Fibroblast of skin of scalp (primary cell): ENCODE results near the gene KIF1A.
"Not testable (repeated sequence)": the region's sequence is repeated elsewhere in the genome, so short reads cannot be mapped to it uniquely, and the experiment has no call there.

Experiments
- DNase-seq: peaks from one replicate; pipeline ENCODE4 v3.0.0-alpha.2; 2013

Gene KIF1A

DNA sequence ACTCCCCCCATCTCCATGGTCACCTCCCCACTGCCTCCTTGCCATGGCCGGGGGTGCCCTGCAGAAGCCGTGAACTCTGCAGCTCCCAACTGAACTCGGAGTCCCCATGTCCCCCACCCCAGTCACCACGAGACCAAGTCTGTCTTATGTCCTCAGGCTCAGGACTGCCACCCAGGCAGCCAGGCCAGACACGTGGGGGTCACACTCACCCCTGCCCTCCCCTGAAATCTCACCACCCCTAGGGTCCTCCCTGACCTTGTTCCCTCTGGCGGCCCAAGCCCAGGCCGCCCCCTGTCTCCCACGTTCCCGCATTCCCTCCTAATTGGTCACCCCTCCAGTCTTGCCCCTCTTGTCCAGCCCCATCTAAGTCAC is 117.4 kb downstream of the KIF1A start:
- no peak for DNase-seq

GRCh38 chr2:240701736-240702639 is 118.0 kb downstream of the KIF1A start:
- DNase-seq, result no peak

- DNase-seq, result no peak
Observed at GRCh38 chr2:240701091-240701735, 118.8 kb downstream of the KIF1A start.

- not testable (repeated sequence) for DNase-seq
Observed at GRCh38 chr2:240700616-240701015, 119.4 kb downstream of the KIF1A start.

GRCh38 chr2:240699835-240700234 is 120.2 kb downstream of the KIF1A start:
- DNase-seq, result not testable (repeated sequence)

DNA sequence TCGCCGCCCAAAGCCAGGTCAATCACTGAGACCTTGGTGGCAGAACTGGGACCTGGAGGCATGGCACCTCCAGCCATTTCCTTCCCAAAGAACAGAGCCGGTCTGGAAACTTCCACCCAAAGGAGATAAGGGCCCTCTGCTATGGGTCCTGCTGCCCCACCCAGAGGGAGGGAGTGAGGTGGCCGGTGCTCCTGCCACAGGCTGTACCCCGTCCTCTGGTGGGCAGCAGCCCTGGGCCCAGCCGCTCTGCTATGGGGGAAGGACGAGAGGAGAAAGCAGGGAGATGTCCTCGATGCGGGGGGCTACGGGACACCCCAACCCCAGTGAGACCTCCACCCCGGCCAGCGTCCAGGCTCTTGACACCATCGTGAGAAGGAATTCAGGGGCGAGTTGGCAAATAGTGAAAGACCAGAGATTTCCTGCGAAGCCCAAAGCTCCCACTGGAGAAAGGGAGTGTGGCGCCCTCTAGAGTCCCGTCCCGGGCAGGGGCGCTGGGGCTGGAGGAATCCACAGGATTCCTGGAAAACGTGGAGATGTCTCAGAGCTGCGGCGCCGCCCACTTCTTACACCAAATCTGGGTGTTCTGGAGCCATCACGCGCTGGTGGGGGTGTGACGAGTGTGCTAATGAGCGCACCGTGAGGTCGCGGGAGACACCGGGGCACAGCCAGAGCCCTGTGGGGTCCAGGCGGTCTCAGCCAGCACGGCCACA is 121.0 kb downstream of the KIF1A start:
- DNase-seq, result not testable (repeated sequence)

- not testable (repeated sequence) for DNase-seq
Observed at GRCh38 chr2:240696469-240696868, 123.5 kb downstream of the KIF1A start.

DNA sequence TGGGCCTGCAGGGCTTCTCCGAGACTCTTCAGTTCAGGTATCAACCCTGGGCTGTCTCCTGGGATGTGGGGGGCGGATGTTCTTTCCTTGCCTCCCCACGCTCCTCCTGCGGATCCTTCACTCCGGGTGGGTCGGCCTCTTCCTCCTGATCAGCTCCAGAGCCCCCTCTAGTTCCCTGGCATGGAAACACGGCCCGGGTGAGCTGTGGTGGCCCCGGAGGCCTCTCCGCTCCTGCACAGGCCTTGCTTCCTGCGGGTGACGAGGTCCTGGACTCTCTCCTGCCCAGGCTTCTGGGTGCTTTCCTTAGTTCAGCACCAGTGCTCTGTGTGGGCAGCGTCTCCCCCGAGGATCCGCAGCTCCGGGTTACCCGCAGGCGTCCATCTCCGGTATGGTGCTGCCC is 124.4 kb downstream of the KIF1A start:
- DNase-seq, result not testable (repeated sequence)

DNA sequence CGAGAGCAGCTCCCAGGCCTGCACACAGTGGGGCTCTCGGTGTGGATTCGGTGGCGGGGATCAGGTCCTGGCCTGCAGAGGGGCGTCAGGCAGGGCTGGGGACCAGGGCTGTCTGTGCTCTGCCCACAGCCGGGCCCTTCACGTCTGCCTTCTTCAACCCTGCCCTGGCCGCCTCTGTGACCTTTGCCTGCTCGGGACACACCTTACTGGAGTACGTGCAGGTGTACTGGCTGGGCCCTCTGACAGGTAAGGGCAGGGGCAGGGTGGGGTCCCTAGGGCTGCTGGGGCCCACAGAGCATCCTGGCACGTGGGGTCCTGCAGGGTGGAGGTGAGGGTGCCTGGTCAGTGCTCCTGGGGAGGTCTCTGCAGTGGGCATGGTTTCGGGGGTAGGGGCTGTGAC is 125.7 kb downstream of the KIF1A start:
- not testable (repeated sequence) for DNase-seq

GRCh38 chr2:240692583-240693561 is 127.1 kb downstream of the KIF1A start:
- not testable (repeated sequence) for DNase-seq

DNA sequence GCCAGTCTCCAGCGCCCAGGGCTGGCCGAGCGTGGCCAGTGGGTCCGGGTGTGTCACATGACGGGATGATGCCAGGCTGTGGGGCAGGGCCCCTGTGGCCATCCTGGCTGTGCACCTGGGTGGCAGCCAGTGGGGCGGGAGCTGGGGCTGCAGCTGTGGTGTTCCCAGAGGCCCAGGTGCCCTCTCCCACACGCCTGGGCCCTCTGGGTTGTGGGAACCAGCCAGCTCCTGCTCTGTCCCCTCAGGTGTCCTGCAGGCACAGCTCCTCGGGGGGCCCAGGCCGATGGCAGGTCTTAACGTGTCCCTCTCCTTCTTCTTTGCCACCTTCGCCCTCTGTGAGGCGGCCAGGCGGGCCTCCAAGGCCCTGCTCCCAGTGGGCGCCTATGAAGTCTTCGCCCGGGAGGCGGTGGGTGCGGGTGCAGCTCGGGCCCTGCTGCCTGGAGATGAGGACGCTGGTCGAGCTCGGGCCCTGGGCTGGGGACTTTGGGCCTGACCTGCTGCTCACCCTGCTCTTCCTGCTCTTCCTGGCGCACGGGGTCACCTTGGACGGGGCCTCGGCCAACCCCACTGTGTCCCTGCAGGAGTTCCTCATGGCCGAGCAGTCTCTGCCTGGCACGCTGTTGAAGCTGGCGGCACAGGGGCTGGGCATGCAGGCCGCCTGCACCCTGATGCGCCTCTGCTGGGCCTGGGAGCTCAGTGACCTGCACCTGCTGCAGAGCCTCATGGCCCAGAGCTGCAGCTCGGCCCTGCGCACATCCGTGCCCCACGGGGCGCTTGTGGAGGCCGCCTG is 128.2 kb downstream of the KIF1A start, which contains the start of gene AQP12A:
AQP12A (plus strand) TSS at position 236 of the 790 bp plus-strand sequence; CDS start at position 284, 48 bp downstream.
- not testable (repeated sequence) for DNase-seq

DNA sequence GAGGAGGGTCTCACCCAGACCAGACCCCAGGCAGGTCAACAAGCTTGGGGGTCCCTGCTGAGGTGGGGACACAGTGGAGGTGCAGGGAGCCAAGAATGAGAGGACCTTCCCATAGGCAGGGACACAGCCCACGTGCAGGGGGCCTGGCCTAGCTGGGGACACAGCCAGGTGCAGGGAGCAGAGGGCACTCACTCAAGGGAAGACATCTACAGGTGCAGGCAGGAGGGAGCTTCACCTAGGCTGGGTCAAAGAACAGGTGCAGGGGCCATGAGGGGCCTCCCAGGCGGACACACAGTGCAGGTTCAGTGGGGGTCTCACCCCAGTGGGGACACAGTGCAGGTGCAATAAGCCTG is 129.0 kb downstream of the KIF1A start:
- DNase-seq, result not testable (repeated sequence)

DNA sequence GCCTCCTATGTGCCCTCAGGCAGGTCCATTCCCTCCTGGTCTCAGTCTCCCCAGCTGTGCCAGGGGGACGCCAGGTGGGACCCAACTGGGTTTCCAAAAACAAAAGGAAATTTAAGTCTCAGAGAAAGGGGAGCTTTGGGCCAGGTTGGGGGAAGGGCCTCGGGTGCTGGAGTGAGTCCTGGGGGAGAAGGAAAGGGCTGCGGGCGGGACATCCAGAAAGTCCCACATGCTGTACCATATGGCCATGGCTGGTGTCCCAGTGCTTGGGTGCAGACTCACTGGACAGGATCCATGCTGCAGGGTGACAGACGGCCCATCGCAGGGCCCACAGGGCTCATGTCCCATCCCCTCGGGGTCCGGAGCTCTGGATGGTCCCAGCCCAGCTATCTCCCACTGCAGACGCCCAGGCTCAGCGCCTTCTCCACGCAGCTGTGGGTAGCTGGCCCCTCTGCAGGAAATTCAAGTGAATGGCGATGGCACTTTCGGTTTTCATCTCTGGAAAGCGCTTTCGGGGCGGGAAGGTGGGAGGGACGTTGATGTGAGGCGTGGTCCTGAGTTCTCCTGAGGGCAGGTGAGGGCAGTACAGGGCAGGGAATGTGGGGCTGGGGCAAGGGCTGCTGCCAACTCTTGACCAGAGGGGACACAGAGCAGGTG is 129.5 kb downstream of the KIF1A start:
- not testable (repeated sequence) for DNase-seq

- no peak for DNase-seq
Observed at GRCh38 chr2:240689975-240690374, 130.0 kb downstream of the KIF1A start.

- no peak for DNase-seq
Observed at GRCh38 chr2:240688553-240688919, 131.5 kb downstream of the KIF1A start.

- DNase-seq, result no peak
Observed at GRCh38 chr2:240687741-240688552, 132.1 kb downstream of the KIF1A start.

DNA sequence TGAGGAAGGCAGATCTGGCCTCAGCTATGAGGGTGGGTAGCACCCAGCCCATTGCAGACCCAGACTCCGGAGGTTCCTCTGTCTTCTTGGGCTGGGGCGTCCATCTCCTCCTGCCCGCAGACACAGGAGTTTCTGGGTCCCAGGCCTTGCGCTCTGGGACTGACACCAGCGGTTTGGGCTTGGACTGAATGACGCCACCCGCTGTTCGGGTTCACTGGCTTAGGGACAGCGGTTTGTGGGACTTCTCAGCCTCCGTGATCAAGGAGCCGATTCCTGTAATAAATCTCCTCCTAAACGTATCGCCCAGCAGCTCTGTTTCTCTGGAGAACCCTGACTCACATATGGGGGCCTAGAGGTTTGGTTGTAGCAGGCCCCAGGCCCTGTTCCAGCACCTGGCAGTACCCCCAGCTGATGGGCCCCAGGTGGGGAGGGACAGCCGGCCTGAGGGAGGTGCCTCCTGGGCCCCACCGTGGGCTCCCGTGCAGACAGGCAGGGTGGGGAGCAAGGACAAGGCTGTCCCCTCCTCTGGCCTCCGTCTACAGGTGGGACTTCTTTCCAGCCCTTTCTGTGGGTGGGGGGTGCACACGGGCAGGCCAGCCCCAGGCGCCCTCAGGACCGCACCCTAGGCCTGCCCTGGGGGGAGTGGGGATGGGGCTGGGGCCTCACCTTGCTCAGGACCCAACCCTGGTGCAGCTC is 132.8 kb downstream of the KIF1A start:
- no peak for DNase-seq

DNA sequence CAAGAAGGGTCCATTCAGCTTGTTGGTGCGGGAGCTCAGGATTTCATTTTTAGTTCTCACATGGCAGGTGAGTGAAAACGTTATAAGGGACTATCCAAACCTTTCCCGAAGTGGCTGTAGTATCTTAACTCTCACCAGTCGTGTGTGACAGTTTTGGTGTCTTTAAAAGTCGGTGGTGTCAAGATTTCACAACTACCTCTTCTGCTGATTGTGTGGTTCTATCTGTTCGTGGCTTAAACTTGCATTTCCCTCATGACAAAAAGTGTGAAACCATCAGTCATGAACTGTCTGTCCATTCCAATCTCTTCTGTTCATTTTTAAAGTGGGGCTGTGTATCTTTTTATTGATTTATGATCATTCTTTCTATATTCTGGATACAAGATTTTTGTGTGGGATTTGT is 133.6 kb downstream of the KIF1A start:
- no peak for DNase-seq

GRCh38 chr2:240685771-240686371 is 134.1 kb downstream of the KIF1A start:
- DNase-seq, result no peak
